WTC11 (cell line): ENCODE data around the gene LDB2. TPM values are rescaled to one million over a fixed set of nuclear protein-coding genes. Genes with fewer than 3 reads are reported as not detected.

Experiments used
- ATAC-seq: fragments of 200-7000 bp; cut with Tn5 transposase; 2 replicates; pipeline ENCODE4 v1.10.0; 2021; ENCODE audit warnings: mild to moderate bottlenecking, moderate library complexity
- CTCF ChIA-PET: fragments of 300-600 bp; sonication (Branson Sonifier 250); formaldehyde crosslinking; loops from one replicate; lab custom pipeline; 2021; ENCODE audit warnings: antibody characterized with exemption; lab: Charles Lee
- POLR2A ChIA-PET: fragments of 350-600 bp; sonication (Branson Sonifier 250); formaldehyde crosslinking; loops from one replicate; lab custom pipeline; 2021; ENCODE audit warnings: antibody characterized with exemption; lab: Charles Lee
- DNase-seq: peaks from one replicate; pipeline ENCODE4 v3.0.0; 2021; ENCODE audit warnings: low spot score
- H3K27ac Mint-ChIP-seq: 2 replicates; pipeline ENCODE4 v1.8.0; 2021; ENCODE audit warnings: mixed read lengths
- H3K27me3 Mint-ChIP-seq: 2 replicates; pipeline ENCODE4 v1.8.0; 2021; ENCODE audit warnings: low read depth, mild to moderate bottlenecking, moderate library complexity, mixed read lengths
- H3K36me3 Mint-ChIP-seq: 2 replicates; pipeline ENCODE4 v1.8.0; 2021; ENCODE audit warnings: mixed read lengths
- H3K4me1 Mint-ChIP-seq: 2 replicates; pipeline ENCODE4 v1.8.0; 2022; ENCODE audit warnings: mixed read lengths
- H3K4me3 Mint-ChIP-seq: 2 replicates; pipeline ENCODE4 v1.8.0; 2021; ENCODE audit warnings: mild to moderate bottlenecking, moderate library complexity, mixed read lengths
- H3K9me3 Mint-ChIP-seq: 2 replicates; pipeline ENCODE4 v1.8.0; 2021; ENCODE audit warnings: mixed read lengths
- AR ChIP-seq: fragments of 250-450 bp; sonication (Bioruptor Pico); IDR thresholded peaks from 2 replicates; pipeline ENCODE4 v1.9.0; 2021; ENCODE audit warnings: mild to moderate bottlenecking
- ARID4B ChIP-seq: sonication (generic); formaldehyde crosslinking; IDR thresholded peaks from 2 replicates; pipeline ENCODE4 v1.8.0; 2023; ENCODE audit warnings: missing genetic modification reagents, mild to moderate bottlenecking, borderline replicate concordance
- CDX4 ChIP-seq: fragments of 250-450 bp; sonication (Bioruptor Pico); IDR thresholded peaks from 2 replicates; pipeline ENCODE4 v1.9.0; 2021; ENCODE audit warnings: moderate library complexity, mild to moderate bottlenecking, inconsistent platforms, borderline replicate concordance
- FOXP4 ChIP-seq: sonication (generic); formaldehyde crosslinking; IDR thresholded peaks from 2 replicates; pipeline ENCODE4 v1.8.0; 2022; ENCODE audit warnings: mild to moderate bottlenecking, missing genetic modification reagents
- HMGXB4 ChIP-seq: sonication (generic); formaldehyde crosslinking; IDR thresholded peaks from 2 replicates; pipeline ENCODE4 v1.8.1; 2023; ENCODE audit warnings: mild to moderate bottlenecking, moderate library complexity, missing genetic modification reagents
- IRF2 ChIP-seq: sonication (generic); formaldehyde crosslinking; IDR thresholded peaks from 2 replicates; pipeline ENCODE4 v1.8.0; 2022; ENCODE audit warnings: low read depth, missing genetic modification reagents, borderline replicate concordance
- NR3C1 ChIP-seq: sonication (generic); formaldehyde crosslinking; conservative IDR thresholded peaks from 2 replicates; pipeline ENCODE4 v1.8.1; 2023; ENCODE audit warnings: low read depth, mild to moderate bottlenecking, missing genetic modification reagents
- SMAD3 ChIP-seq: sonication (generic); formaldehyde crosslinking; IDR thresholded peaks from 2 replicates; pipeline ENCODE4 v1.8.0; 2022; ENCODE audit warnings: missing genetic modification reagents, mild to moderate bottlenecking, borderline replicate concordance
- TEAD1 ChIP-seq: sonication (generic); formaldehyde crosslinking; IDR thresholded peaks from 2 replicates; pipeline ENCODE4 v1.8.0; 2022; ENCODE audit warnings: mild to moderate bottlenecking, missing genetic modification reagents
- ZBTB21 ChIP-seq: sonication (generic); formaldehyde crosslinking; IDR thresholded peaks from 2 replicates; pipeline ENCODE4 v1.8.1; 2023; ENCODE audit warnings: mild to moderate bottlenecking, missing genetic modification reagents, borderline replicate concordance
- ZNF317 ChIP-seq: sonication (generic); formaldehyde crosslinking; IDR thresholded peaks from 2 replicates; pipeline ENCODE4 v1.8.1; 2023; ENCODE audit warnings: low read depth, mild to moderate bottlenecking, moderate library complexity, missing genetic modification reagents, borderline replicate concordance
- ZNF396 ChIP-seq: fragments of 250-450 bp; sonication (Bioruptor Pico); IDR thresholded peaks from 2 replicates; pipeline ENCODE4 v1.8.0; 2021; ENCODE audit warnings: mild to moderate bottlenecking, moderate library complexity, borderline replicate concordance
- ZNF416 ChIP-seq: fragments of 250-450 bp; sonication (Bioruptor Pico); IDR thresholded peaks from 2 replicates; pipeline ENCODE4 v1.9.0; 2021; ENCODE audit warnings: mild to moderate bottlenecking, inconsistent platforms
- ZNF512 ChIP-seq: sonication (generic); formaldehyde crosslinking; IDR thresholded peaks from 2 replicates; pipeline ENCODE4 v1.8.1; 2022; ENCODE audit warnings: missing genetic modification reagents, borderline replicate concordance
- total RNA-seq: library from RNA; stranded (reverse); gene quantifications from 3 replicates; pipeline ENCODE4 v1.2.3, GENCODE V29; 2021

LDB2 gene
- total RNA-seq, 1 experiment from 2014 or later = 62.4 TPM

- Mint-ChIP-seq H3K4me1 (peaks cover 31% of the 10 kb centered on the region), H3K36me3 (no peaks in the 10 kb centered on the region)
- CTCF ChIA-PET = interaction anchor here (2.8 kb wide), 1 partner anchor 11 kb away, joined by 10 read pairs; no protein-coding TSS in a partner anchor
Measured at GRCh38 chr4:16594128-16594527, 304.3 kb downstream of the LDB2 start.

GRCh38 chr4:16593386-16593785, 305.1 kb downstream of the LDB2 start:
- peaks cover 25% of the 10 kb centered on the region for H3K4me1 Mint-ChIP-seq

More at GRCh38 chr4:16594128-16594527, 304.3 kb downstream of the LDB2 start:
- no peak for DNase-seq
- H3K27me3 Mint-ChIP-seq = no peaks in the 10 kb centered on the region
- no peak for ATAC-seq
- H3K9me3 Mint-ChIP-seq = no peaks in the 10 kb centered on the region
- no peak overlapping the region for H3K4me3 Mint-ChIP-seq
- no peak overlapping the region for H3K27ac Mint-ChIP-seq
- POLR2A ChIA-PET = no interaction called here
- TF ChIP-seq ZNF512 (no peak), SMAD3 (CRISPR knock-in tag) (no peak), ZNF416 (no peak), FOXP4 (CRISPR knock-in tag) (no peak)

More at GRCh38 chr4:16593386-16593785, 305.1 kb downstream of the LDB2 start:
- H3K27me3 Mint-ChIP-seq = no peaks in the 10 kb centered on the region; the same call in 1 of the 2 replicates
- TF ChIP-seq TEAD1 (CRISPR knock-in tag) (no peak), HMGXB4 (no peak), ZNF317 (CRISPR knock-in tag) (no peak), SMAD3 (CRISPR knock-in tag) (no peak), ZNF396 (CRISPR knock-in tag) (no peak), AR (CRISPR knock-in tag) (no peak), ARID4B (no peak), NR3C1 (CRISPR knock-in tag) (no peak), ZBTB21 (no peak), ZNF416 (no peak), IRF2 (CRISPR knock-in tag) (no peak), CDX4 (no peak)
- ChIA-PET POLR2A (no interaction called here), CTCF (interaction anchor here (2.8 kb wide), 1 partner anchor 11 kb away, joined by 10 read pairs; no protein-coding TSS in a partner anchor)
- no peaks in the 10 kb centered on the region for H3K36me3 Mint-ChIP-seq
- H3K4me3 Mint-ChIP-seq = no peak overlapping the region
- ATAC-seq = no peak
- no peak for DNase-seq
- no peaks in the 10 kb centered on the region for H3K9me3 Mint-ChIP-seq
- no peak overlapping the region for H3K27ac Mint-ChIP-seq
